HepG2 (cell line): ENCODE data around the gene NRBP1. TPM values are rescaled to one million over a fixed set of nuclear protein-coding genes. Genes with fewer than 3 reads are reported as not detected.
A peak's percentile ranks its signal among the peaks of the same experiment; 100 is the strongest.

Experiments
- CBX1 ChIP-seq: IDR thresholded peaks from one replicate; pipeline ENCODE4 v1.6.1; 2016; ENCODE audit warnings: antibody characterized with exemption, low read depth
- CEBPG ChIP-seq: IDR thresholded peaks from 2 replicates; pipeline ENCODE4 v1.6.1; 2016
- EED ChIP-seq: sonication (generic); formaldehyde crosslinking; IDR thresholded peaks from 2 replicates; pipeline ENCODE4 v1.5.0; 2020; ENCODE audit warnings: mild to moderate bottlenecking, missing genetic modification reagents
- FOXA3 ChIP-seq: IDR thresholded peaks from 2 replicates; pipeline ENCODE4 v1.6.1; 2016; ENCODE audit warnings: missing genetic modification reagents, missing compliant biosample characterization
- LCORL ChIP-seq, 2 experiments: fragments of 450-650 bp in 1 of 2; sonication (generic) in 1 of 2; formaldehyde crosslinking in 1 of 2; IDR thresholded peaks; 2 replicates each; pipeline versions ENCODE4 v1.5.0 to v1.6.1; 2017 to 2020; ENCODE audit warnings: antibody characterized with exemption in 1 of 2, missing genetic modification reagents in 1 of 2
- MED1 ChIP-seq: sonication (generic); formaldehyde crosslinking; IDR thresholded peaks from 2 replicates; pipeline ENCODE4 v1.4.0; 2020; ENCODE audit warnings: missing genetic modification reagents
- PAF1 ChIP-seq: IDR thresholded peaks from 2 replicates; pipeline ENCODE4 v1.6.1; 2016; ENCODE audit warnings: missing genetic modification reagents, missing compliant biosample characterization
- PHF20 ChIP-seq: sonication (generic); formaldehyde crosslinking; IDR thresholded peaks from 2 replicates; pipeline ENCODE4 v1.5.0; 2020; ENCODE audit warnings: mild to moderate bottlenecking, missing genetic modification reagents
- RORA ChIP-seq: sonication (generic); formaldehyde crosslinking; IDR thresholded peaks from 2 replicates; pipeline ENCODE4 v1.5.0; 2020; ENCODE audit warnings: mild to moderate bottlenecking, missing genetic modification reagents, moderate library complexity
- SIN3A ChIP-seq: IDR thresholded peaks from 2 replicates; pipeline ENCODE4 v1.6.1; 2011; ENCODE audit warnings: low read depth, mild to moderate bottlenecking, control low read depth, low read length, borderline replicate concordance
- SP2 ChIP-seq: sonication (generic); formaldehyde crosslinking; IDR thresholded peaks from 2 replicates; pipeline ENCODE4 v1.5.1; 2020; ENCODE audit warnings: mild to moderate bottlenecking, missing genetic modification reagents
- ZKSCAN5 ChIP-seq: sonication (generic); formaldehyde crosslinking; IDR thresholded peaks from 2 replicates; pipeline ENCODE4 v1.5.1; 2020; ENCODE audit warnings: mild to moderate bottlenecking, missing genetic modification reagents
- ZNF383 ChIP-seq: sonication (generic); formaldehyde crosslinking; IDR thresholded peaks from 2 replicates; pipeline ENCODE4 v1.4.0; 2020; ENCODE audit warnings: missing genetic modification reagents, mild to moderate bottlenecking, borderline replicate concordance
- ZNF430 ChIP-seq: sonication (generic); formaldehyde crosslinking; IDR thresholded peaks from 2 replicates; pipeline ENCODE4 v1.9.0; 2021; ENCODE audit warnings: mild to moderate bottlenecking, missing genetic modification reagents
- ZNF572 ChIP-seq: sonication (generic); formaldehyde crosslinking; IDR thresholded peaks from 2 replicates; pipeline ENCODE4 v1.5.1; 2020; ENCODE audit warnings: mild to moderate bottlenecking, missing genetic modification reagents
- polyA plus RNA-seq, 8 experiments: library from polyadenylated mRNA; depleted of rRNA in 3 of 8; stranded (reverse) in 7 of 8; unstranded in 1 of 8; fragments of >200 nt; fragmentation: Illumina TruSeq in 4 of 8; extraction: Trizol in 4 of 8; gene quantifications; 2 replicates each; pipeline versions ENCODE4 v1.2.1 to v1.2.3, GENCODE V29; 2011 to 2016; ENCODE audit warnings: low read depth in 4 of 8, missing spikeins in 1 of 8, mixed read lengths in 1 of 8; ENCODE audit not compliant: insufficient read depth in 1 of 8
- total RNA-seq, 5 experiments: library from RNA; depleted of rRNA; stranded (reverse); fragments of >200 nt; fragmentation: Illumina TruSeq; extraction: Trizol; gene quantifications; 2 replicates each; pipeline ENCODE4 v1.2.3, GENCODE V29; 2016; ENCODE audit warnings: low read depth in 1 of 5
- TF ChIP-seq, protein P1 (sequence below), 2 experiments: IDR thresholded peaks; 2 replicates each; pipeline ENCODE4 v1.6.1; 2011 to 2012; ENCODE audit warnings: low read length in 2 of 2, borderline replicate concordance in 1 of 2, low read depth in 1 of 2, mild to moderate bottlenecking in 1 of 2, moderate library complexity in 1 of 2
- TF ChIP-seq, protein P2 (sequence below): sonication (generic); formaldehyde crosslinking; IDR thresholded peaks from one replicate; pipeline ENCODE4 v1.5.1; 2020; ENCODE audit warnings: mild to moderate bottlenecking, missing genetic modification reagents; ENCODE audit errors: not compliant biosample characterization
- TF ChIP-seq, protein P3 (sequence below): sonication (generic); formaldehyde crosslinking; IDR thresholded peaks from 2 replicates; pipeline ENCODE4 v1.4.0; 2020; ENCODE audit warnings: missing genetic modification reagents

Gene NRBP1
- total and polyA plus RNA-seq, 2 of the 13 experiments (the other 11 are each of a cell fraction or from before 2014, with no cell fraction given): 165 to 240 TPM

DNA sequence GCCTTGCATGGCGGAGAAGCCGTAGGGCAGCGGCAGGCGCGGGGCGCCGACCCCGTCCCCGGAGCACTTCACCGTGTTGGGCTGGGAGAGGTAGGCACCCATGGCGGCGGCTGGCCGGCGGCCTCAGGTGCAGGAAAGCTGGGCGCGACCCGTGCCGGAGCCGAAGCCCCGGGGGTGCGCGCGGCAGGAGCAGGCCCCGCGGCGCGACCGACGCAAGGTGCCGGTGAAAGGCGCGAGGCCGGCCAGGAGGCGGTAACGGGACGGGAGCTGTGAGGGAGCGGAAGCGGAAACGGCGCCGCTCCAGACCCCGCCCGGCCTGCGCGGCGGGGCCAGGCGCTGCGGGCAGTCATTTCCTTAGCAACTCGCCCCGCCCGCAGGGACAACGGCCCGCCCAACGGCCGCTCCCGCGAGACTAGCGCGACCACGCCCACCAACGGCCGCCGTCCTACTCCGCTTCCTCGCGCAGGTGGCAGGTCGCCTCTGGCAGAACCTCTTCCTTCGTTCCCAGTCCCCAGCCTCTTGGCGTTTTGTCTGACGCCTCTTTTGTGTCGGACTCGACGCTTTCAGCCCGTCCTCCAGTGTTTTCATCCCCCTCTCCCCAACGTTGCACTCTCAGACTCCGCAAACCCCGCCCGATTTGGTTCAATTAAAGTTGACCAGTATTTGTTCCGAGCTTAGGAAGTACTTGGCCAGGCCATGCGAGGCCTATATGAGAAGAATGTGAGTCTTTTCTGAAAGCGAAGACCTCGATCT lies 18.9 kb upstream of the NRBP1 start, which contains the start of gene PPM1G (continued):
- TF ChIP-seq, protein P1, sequence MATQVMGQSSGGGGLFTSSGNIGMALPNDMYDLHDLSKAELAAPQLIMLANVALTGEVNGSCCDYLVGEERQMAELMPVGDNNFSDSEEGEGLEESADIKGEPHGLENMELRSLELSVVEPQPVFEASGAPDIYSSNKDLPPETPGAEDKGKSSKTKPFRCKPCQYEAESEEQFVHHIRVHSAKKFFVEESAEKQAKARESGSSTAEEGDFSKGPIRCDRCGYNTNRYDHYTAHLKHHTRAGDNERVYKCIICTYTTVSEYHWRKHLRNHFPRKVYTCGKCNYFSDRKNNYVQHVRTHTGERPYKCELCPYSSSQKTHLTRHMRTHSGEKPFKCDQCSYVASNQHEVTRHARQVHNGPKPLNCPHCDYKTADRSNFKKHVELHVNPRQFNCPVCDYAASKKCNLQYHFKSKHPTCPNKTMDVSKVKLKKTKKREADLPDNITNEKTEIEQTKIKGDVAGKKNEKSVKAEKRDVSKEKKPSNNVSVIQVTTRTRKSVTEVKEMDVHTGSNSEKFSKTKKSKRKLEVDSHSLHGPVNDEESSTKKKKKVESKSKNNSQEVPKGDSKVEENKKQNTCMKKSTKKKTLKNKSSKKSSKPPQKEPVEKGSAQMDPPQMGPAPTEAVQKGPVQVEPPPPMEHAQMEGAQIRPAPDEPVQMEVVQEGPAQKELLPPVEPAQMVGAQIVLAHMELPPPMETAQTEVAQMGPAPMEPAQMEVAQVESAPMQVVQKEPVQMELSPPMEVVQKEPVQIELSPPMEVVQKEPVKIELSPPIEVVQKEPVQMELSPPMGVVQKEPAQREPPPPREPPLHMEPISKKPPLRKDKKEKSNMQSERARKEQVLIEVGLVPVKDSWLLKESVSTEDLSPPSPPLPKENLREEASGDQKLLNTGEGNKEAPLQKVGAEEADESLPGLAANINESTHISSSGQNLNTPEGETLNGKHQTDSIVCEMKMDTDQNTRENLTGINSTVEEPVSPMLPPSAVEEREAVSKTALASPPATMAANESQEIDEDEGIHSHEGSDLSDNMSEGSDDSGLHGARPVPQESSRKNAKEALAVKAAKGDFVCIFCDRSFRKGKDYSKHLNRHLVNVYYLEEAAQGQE (IDR thresholded peaks at IDR 0.05; ENCODE audit: borderline replicate concordance in 1 of 2, low read depth in 1 of 2, low read length in 2 of 2): peak in 1 of 2 experiments; percentile 79; a peak in 1 of 4 replicates
- TF ChIP-seq, protein P2, sequence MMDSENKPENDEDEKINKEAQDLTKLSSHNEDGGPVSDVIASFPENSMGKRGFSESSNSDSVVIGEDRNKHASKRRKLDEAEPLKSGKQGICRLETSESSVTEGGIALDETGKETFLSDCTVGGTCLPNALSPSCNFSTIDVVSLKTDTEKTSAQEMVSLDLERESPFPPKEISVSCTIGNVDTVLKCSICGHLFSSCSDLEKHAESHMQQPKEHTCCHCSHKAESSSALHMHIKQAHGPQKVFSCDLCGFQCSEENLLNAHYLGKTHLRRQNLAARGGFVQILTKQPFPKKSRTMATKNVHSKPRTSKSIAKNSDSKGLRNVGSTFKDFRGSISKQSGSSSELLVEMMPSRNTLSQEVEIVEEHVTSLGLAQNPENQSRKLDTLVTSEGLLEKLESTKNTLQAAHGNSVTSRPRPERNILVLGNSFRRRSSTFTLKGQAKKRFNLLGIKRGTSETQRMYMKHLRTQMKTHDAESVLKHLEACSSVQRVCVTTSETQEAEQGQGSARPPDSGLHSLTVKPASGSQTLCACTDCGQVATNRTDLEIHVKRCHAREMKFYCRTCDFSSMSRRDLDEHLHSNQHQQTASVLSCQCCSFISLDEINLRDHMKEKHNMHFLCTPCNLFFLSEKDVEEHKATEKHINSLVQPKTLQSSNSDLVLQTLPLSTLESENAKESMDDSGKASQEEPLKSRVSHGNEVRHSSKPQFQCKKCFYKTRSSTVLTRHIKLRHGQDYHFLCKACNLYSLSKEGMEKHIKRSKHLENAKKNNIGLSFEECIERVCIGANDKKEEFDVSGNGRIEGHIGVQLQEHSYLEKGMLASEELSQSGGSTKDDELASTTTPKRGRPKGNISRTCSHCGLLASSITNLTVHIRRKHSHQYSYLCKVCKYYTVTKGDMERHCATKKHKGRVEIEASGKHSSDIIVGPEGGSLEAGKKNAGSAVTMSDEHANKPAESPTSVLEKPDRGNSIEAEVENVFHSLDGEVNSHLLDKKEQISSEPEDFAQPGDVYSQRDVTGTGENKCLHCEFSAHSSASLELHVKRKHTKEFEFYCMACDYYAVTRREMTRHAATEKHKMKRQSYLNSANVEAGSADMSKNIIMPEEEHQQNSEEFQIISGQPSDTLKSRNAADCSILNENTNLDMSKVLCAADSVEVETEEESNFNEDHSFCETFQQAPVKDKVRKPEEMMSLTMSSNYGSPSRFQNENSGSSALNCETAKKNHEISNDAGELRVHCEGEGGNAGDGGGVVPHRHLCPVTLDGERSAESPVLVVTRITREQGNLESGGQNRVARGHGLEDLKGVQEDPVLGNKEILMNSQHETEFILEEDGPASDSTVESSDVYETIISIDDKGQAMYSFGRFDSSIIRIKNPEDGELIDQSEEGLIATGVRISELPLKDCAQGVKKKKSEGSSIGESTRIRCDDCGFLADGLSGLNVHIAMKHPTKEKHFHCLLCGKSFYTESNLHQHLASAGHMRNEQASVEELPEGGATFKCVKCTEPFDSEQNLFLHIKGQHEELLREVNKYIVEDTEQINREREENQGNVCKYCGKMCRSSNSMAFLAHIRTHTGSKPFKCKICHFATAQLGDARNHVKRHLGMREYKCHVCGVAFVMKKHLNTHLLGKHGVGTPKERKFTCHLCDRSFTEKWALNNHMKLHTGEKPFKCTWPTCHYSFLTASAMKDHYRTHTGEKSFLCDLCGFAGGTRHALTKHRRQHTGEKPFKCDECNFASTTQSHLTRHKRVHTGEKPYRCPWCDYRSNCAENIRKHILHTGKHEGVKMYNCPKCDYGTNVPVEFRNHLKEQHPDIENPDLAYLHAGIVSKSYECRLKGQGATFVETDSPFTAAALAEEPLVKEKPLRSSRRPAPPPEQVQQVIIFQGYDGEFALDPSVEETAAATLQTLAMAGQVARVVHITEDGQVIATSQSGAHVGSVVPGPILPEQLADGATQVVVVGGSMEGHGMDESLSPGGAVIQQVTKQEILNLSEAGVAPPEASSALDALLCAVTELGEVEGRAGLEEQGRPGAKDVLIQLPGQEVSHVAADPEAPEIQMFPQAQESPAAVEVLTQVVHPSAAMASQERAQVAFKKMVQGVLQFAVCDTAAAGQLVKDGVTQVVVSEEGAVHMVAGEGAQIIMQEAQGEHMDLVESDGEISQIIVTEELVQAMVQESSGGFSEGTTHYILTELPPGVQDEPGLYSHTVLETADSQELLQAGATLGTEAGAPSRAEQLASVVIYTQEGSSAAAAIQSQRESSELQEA (CRISPR knock-in tag): peak; percentile 73
- TF ChIP-seq SP2 (CRISPR knock-in tag) (peak; percentile 84), PHF20 (peak; percentile 87), LCORL (IDR thresholded peaks at IDR 0.05) (no peak), LCORL (CRISPR knock-in tag; IDR thresholded peaks at IDR 0.05) (peak; percentile 80), PAF1 (CRISPR knock-in tag) (no peak), ZNF430 (peak; percentile 98), RORA (CRISPR knock-in tag) (no peak), ZKSCAN5 (CRISPR knock-in tag) (no peak), MED1 (CRISPR knock-in tag) (peak; percentile 87), EED (CRISPR knock-in tag) (no peak), ZNF383 (CRISPR knock-in tag) (peak; percentile 55; the same call in 1 of the 2 replicates), ZNF572 (CRISPR knock-in tag) (no peak), SIN3A (peak; percentile 88), CBX1 (peak; percentile 90), FOXA3 (CRISPR knock-in tag) (peak; percentile 68), CEBPG (no peak; the same call in none of the 2 replicates)
- TF ChIP-seq, protein P3, sequence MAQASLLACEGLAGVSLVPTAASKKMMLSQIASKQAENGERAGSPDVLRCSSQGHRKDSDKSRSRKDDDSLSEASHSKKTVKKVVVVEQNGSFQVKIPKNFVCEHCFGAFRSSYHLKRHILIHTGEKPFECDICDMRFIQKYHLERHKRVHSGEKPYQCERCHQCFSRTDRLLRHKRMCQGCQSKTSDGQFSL: 0 out of 2 replicates have a peak, but pooled peaks have one; percentile 43
